Vagina (tissue), 2 donors: ENCODE data around the gene RNF4.

Experiments used
- POLR2AphosphoS5 ChIP-seq, 2 donors: sonication (generic); formaldehyde crosslinking; IDR thresholded peaks; one replicate each; pipeline ENCODE4 v1.9.0; 2017; ENCODE audit warnings: antibody characterized with exemption in 2 of 2, mild to moderate bottlenecking in 2 of 2, low read depth in 1 of 2; ENCODE audit not compliant: insufficient read depth in 1 of 2
- TF ChIP-seq, protein P1 (sequence below), 3 experiments: fragments of 450-650 bp in 2 of 3; fragments of 200-600 bp in 1 of 3; sonication (generic) in 1 of 3; IDR thresholded peaks; one replicate each; pipeline ENCODE4 v1.5.1; 2017 to 2019; ENCODE audit warnings: antibody characterized with exemption in 3 of 3, mild to moderate bottlenecking in 2 of 3, moderate library complexity in 2 of 3

DNA sequence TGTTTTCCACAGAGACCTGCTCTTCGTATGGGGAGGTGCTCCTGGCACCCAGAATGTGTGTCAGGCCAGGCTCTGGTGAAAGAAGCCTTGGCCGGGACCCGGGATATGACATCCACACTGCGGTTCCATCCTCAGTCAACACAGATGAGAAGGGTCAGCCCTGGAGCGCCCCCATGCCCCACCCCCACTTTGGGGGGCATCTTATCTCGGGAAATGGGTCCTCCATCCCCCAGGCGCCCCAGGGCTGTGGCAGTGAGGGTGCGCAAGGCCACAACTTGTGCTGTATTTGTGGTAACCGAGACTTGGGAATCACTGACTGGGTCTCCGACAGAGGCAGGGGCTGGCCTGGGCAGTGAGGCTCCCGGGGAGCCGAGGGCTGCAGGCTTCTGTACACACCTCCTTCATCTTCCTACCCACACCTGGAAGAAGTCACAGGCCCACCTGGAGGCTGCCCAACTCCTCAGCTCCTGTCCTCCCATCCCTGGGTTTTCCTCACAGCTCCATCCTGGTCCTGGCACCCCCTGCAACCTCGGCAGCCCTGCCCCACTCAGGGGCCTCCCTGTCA is 42.1 kb upstream of the RNF4 start:
- TF ChIP-seq, protein P1, sequence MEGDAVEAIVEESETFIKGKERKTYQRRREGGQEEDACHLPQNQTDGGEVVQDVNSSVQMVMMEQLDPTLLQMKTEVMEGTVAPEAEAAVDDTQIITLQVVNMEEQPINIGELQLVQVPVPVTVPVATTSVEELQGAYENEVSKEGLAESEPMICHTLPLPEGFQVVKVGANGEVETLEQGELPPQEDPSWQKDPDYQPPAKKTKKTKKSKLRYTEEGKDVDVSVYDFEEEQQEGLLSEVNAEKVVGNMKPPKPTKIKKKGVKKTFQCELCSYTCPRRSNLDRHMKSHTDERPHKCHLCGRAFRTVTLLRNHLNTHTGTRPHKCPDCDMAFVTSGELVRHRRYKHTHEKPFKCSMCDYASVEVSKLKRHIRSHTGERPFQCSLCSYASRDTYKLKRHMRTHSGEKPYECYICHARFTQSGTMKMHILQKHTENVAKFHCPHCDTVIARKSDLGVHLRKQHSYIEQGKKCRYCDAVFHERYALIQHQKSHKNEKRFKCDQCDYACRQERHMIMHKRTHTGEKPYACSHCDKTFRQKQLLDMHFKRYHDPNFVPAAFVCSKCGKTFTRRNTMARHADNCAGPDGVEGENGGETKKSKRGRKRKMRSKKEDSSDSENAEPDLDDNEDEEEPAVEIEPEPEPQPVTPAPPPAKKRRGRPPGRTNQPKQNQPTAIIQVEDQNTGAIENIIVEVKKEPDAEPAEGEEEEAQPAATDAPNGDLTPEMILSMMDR (IDR thresholded peaks at IDR 0.05) = no peak
- no peak for TF ChIP-seq POLR2AphosphoS5 (IDR thresholded peaks at IDR 0.05; ENCODE audit: insufficient read depth in 1 of 2, low read depth in 1 of 2)
